ENCODE results near the gene C16orf82. TPM values are rescaled to one million over a fixed set of nuclear protein-coding genes. Genes with fewer than 3 reads are reported as not detected.

Gene C16orf82
- polyA plus RNA-seq, 1 of the 3 experiments (the other 2 are of a cell fraction) = not detected

GRCh38 chr16:27070776-27071175 lies 4.0 kb downstream of the C16orf82 start:
- H3K4me1 ChIP-seq (ENCODE audit: control insufficient read depth in 1 of 2, insufficient read depth in 2 of 2, low read depth in 1 of 2, low read length in 1 of 2) = no peaks in the 10 kb centered on the region; a peak in 1 of 4 replicates
- no peak overlapping the region for H3K27ac ChIP-seq (ENCODE audit: low read depth in 2 of 2, low read length in 1 of 2)
- no peak overlapping the region for H2AFZ ChIP-seq (ENCODE audit: low read depth)
- no peak for TF ChIP-seq MAX (IDR thresholded peaks at IDR 0.05; ENCODE audit: low read depth)
- TF ChIP-seq MEF2A (IDR thresholded peaks at IDR 0.05; ENCODE audit: borderline replicate concordance, low read depth) = no peak
- TF ChIP-seq CHD2 (IDR thresholded peaks at IDR 0.05; ENCODE audit: low read length, partially characterized antibody) = no peak
- no peak for TF ChIP-seq RCOR1 (IDR thresholded peaks at IDR 0.05; ENCODE audit: low read length)
- no peak for TF ChIP-seq PBX3 (IDR thresholded peaks at IDR 0.05)
- no peak for TF ChIP-seq FOXJ3 (CRISPR knock-in tag; IDR thresholded peaks at IDR 0.05)
- no peak for TF ChIP-seq FOXM1 (IDR thresholded peaks at IDR 0.05; ENCODE audit: low read depth)
- no peak for TF ChIP-seq RXRA (IDR thresholded peaks at IDR 0.05; ENCODE audit: borderline replicate concordance, low read depth)
- no peak for TF ChIP-seq GATA2 (CRISPR knock-in tag; IDR thresholded peaks at IDR 0.05)
- TF ChIP-seq MXI1 (IDR thresholded peaks at IDR 0.05; ENCODE audit: low read depth, low read length) = no peak
- TF ChIP-seq USF2 (IDR thresholded peaks at IDR 0.05; ENCODE audit: borderline replicate concordance, low read depth, low read length) = no peak
- no peak for TF ChIP-seq TAF1 (IDR thresholded peaks at IDR 0.05; ENCODE audit: borderline replicate concordance, low read depth, low read length)
- TF ChIP-seq USF1 (IDR thresholded peaks at IDR 0.05; ENCODE audit: borderline replicate concordance, low read depth) = no peak
- TF ChIP-seq SMC3 (IDR thresholded peaks at IDR 0.05; ENCODE audit: low read depth, low read length) = no peak
- TF ChIP-seq RAD21 (IDR thresholded peaks at IDR 0.05; ENCODE audit: low read length) = no peak
- no peak for TF ChIP-seq ELF1 (IDR thresholded peaks at IDR 0.05)
- TF ChIP-seq NFIC (IDR thresholded peaks at IDR 0.05; ENCODE audit: borderline replicate concordance) = no peak
- TF ChIP-seq EP300 (IDR thresholded peaks at IDR 0.05; ENCODE audit: borderline replicate concordance in 1 of 2, low read depth in 1 of 2, low read length in 1 of 2) = no peak
- 8% methylated on average over 6 of the region's 6 CpGs for WGBS (ENCODE audit: low lambda C conversion rate)
- H3K9me3 ChIP-seq = no peaks in the 10 kb centered on the region
- no peak overlapping the region for H3K4me3 ChIP-seq (ENCODE audit: low read depth in 2 of 2, low read length in 1 of 2)
- ChIA-PET CTCF (no interaction called here), POLR2A (no interaction called here)
- H3K36me3 ChIP-seq (replicated peaks in 1 of 2; ENCODE audit: control insufficient read depth in 1 of 2, insufficient read depth in 2 of 2, low read length in 1 of 2) = no peaks in the 10 kb centered on the region
- H3K9me2 ChIP-seq = no peaks in the 10 kb centered on the region
- H3K4me2 ChIP-seq = no peak overlapping the region
- H3K27me3 ChIP-seq (ENCODE audit: insufficient read depth) = no peaks in the 10 kb centered on the region; the same call in 1 of the 2 replicates
- H3K79me2 ChIP-seq (ENCODE audit: insufficient read depth) = no peaks in the 10 kb centered on the region
- no peaks in the 10 kb centered on the region for H3F3A ChIP-seq (replicated peaks; ENCODE audit: insufficient read depth)
- DNase-seq = no peak
- H3K9ac ChIP-seq = no peak overlapping the region
- no peaks in the 10 kb centered on the region for H4K20me1 ChIP-seq (ENCODE audit: insufficient read depth)
